Upper lobe of left lung (tissue), 6 donors: ENCODE measurements around the gene WIF1. TPM values are rescaled to one million over a fixed set of nuclear protein-coding genes. Genes with fewer than 3 reads are reported as not detected.

Source experiments
- ATAC-seq, 2 donors: fragments of 200-7000 bp; cut with Tn5 transposase; one replicate each; pipeline ENCODE4 v1.9.1; 2022; ENCODE audit warnings: mild to moderate bottlenecking in 2 of 2, moderate library complexity in 2 of 2; ENCODE audit not compliant: low FRiP score in 2 of 2
- DNase-seq, 2 donors: peaks; one replicate each; pipeline ENCODE4 v3.0.0-alpha.2; 2019 to 2020
- H3K27ac ChIP-seq, 4 donors: fragments of 200-600 bp; sonication (generic); one replicate each; pipeline ENCODE4 v1.5.1; 2016 to 2019
- H3K27me3 ChIP-seq, 4 donors: fragments of 200-600 bp; sonication (generic); one replicate each; pipeline ENCODE4 v1.5.1; 2017 to 2019
- H3K36me3 ChIP-seq, 4 donors: fragments of 200-600 bp; sonication (generic); one replicate each; pipeline ENCODE4 v1.5.1; 2016 to 2019
- H3K4me1 ChIP-seq, 4 donors: fragments of 200-600 bp; sonication (generic); one replicate each; pipeline ENCODE4 v1.5.1; 2018 to 2019
- H3K4me3 ChIP-seq, 4 donors: fragments of 200-600 bp; sonication (generic); one replicate each; pipeline ENCODE4 v1.5.1; 2017 to 2019; ENCODE audit warnings: mild to moderate bottlenecking in 2 of 4, moderate library complexity in 1 of 4
- H3K9me3 ChIP-seq, 4 donors: fragments of 200-600 bp; sonication (generic); one replicate each; pipeline ENCODE4 v1.5.1; 2018 to 2019
- CTCF ChIP-seq, 6 experiments: fragments of 450-650 bp in 4 of 6; fragments of 200-600 bp in 2 of 6; sonication (generic) in 2 of 6; IDR thresholded peaks; one replicate each; pipeline ENCODE4 v1.5.1; 2016 to 2019; ENCODE audit warnings: antibody characterized with exemption in 6 of 6
- EP300 ChIP-seq, 4 donors: sonication (generic); formaldehyde crosslinking; IDR thresholded peaks; one replicate each; pipeline ENCODE4 v1.5.1; 2017; ENCODE audit warnings: antibody characterized with exemption in 4 of 4, control low read depth in 2 of 4
- POLR2A ChIP-seq, 4 donors: fragments of 450-650 bp; IDR thresholded peaks; one replicate each; pipeline ENCODE4 v1.5.1; 2016 to 2017; ENCODE audit warnings: antibody characterized with exemption in 4 of 4, mild to moderate bottlenecking in 2 of 4
- POLR2AphosphoS5 ChIP-seq, 2 donors: sonication (generic); formaldehyde crosslinking; IDR thresholded peaks; one replicate each; pipeline ENCODE4 v1.5.1; 2017; ENCODE audit warnings: antibody characterized with exemption in 2 of 2
- WGBS, 2 donors: methylation state at CpG; one replicate each; pipeline ENCODE4 v1.1.5; 2017 to 2018; 5-methylcytosine and 5-hydroxymethylcytosine counted together
- total RNA-seq, 6 donors: library from RNA; depleted of rRNA in 4 of 6; stranded (reverse); fragments of >200 nt in 4 of 6; gene quantifications; one replicate each; pipeline versions ENCODE4 v1.1.0 to v1.2.1, GENCODE V29; 2016 to 2021
- donor health status: DM: no; HTN: no; CAD: no; lungs with moderate emphysema.
- donor health status: DM: no; HTN: yes; CAD: no; lungs with severe emphysema.

WIF1 gene
- total RNA-seq, 6 donors from 2014 or later: 32.6 to 250 (median 64.4) TPM

- WGBS, 2 donors: 69 to 74% methylated on average over 3 of the region's 3 CpGs
- Histone ChIP-seq H3K4me3 (no peak overlapping the region), H3K9me3 (no peaks in the 10 kb centered on the region), H3K36me3 (no peaks in the 10 kb centered on the region), H3K27ac (no peak overlapping the region), H3K4me1 (no peaks in the 10 kb centered on the region), H3K27me3 (no peaks in the 10 kb centered on the region)
- DNase-seq: no peak
- TF ChIP-seq POLR2A (IDR thresholded peaks at IDR 0.05) (no peak), EP300 (IDR thresholded peaks at IDR 0.05) (no peak), CTCF (IDR thresholded peaks at IDR 0.05) (no peak), POLR2AphosphoS5 (IDR thresholded peaks at IDR 0.05) (no peak)
- no peak for ATAC-seq
Measured at GRCh38 chr12:65155784-65156183, 34.7 kb upstream of the WIF1 start.

GRCh38 chr12:65152596-65152995 lies 31.5 kb upstream of the WIF1 start:
- TF ChIP-seq POLR2A (IDR thresholded peaks at IDR 0.05): no peak
- no peak for TF ChIP-seq CTCF (IDR thresholded peaks at IDR 0.05)
- no peak for TF ChIP-seq POLR2AphosphoS5 (IDR thresholded peaks at IDR 0.05)
- no peak for TF ChIP-seq EP300 (IDR thresholded peaks at IDR 0.05)

GRCh38 chr12:65152012-65152411 lies 30.9 kb upstream of the WIF1 start:
- TF ChIP-seq POLR2AphosphoS5 (IDR thresholded peaks at IDR 0.05): no peak
- TF ChIP-seq CTCF (IDR thresholded peaks at IDR 0.05): no peak
- no peak for TF ChIP-seq EP300 (IDR thresholded peaks at IDR 0.05)
- TF ChIP-seq POLR2A (IDR thresholded peaks at IDR 0.05): no peak

More at GRCh38 chr12:65152596-65152995, 31.5 kb upstream of the WIF1 start:
- ATAC-seq: no peak
- H3K27ac ChIP-seq: no peak overlapping the region
- H3K27me3 ChIP-seq: no peaks in the 10 kb centered on the region
- no peak for DNase-seq
- H3K9me3 ChIP-seq: no peaks in the 10 kb centered on the region
- no peaks in the 10 kb centered on the region for H3K36me3 ChIP-seq
- H3K4me3 ChIP-seq: no peak overlapping the region
- H3K4me1 ChIP-seq: no peaks in the 10 kb centered on the region
- 47 to 48% methylated on average over 1 of the region's 1 CpG for WGBS, 2 donors

GRCh38 chr12:65147312-65147905 lies 26.3 kb upstream of the WIF1 start:
- Histone ChIP-seq H3K27ac (no peak overlapping the region), H3K4me3 (no peak overlapping the region), H3K9me3 (no peaks in the 10 kb centered on the region), H3K4me1 (no peaks in the 10 kb centered on the region), H3K36me3 (no peaks in the 10 kb centered on the region), H3K27me3 (no peaks in the 10 kb centered on the region)
- TF ChIP-seq EP300 (IDR thresholded peaks at IDR 0.05): no peak
- no peak for TF ChIP-seq CTCF (IDR thresholded peaks at IDR 0.05)
- no peak for ATAC-seq
- DNase-seq: no peak
- WGBS, 2 donors: 84 to 85% methylated on average over 2 of the region's 2 CpGs

More at GRCh38 chr12:65152012-65152411, 30.9 kb upstream of the WIF1 start:
- no peak overlapping the region for H3K4me3 ChIP-seq
- ATAC-seq (no peak), DNase-seq (no peak)
- no peak overlapping the region for H3K27ac ChIP-seq
- H3K4me1 ChIP-seq: no peaks in the 10 kb centered on the region
- H3K36me3 ChIP-seq: no peaks in the 10 kb centered on the region
- H3K9me3 ChIP-seq: no peaks in the 10 kb centered on the region
- H3K27me3 ChIP-seq: no peaks in the 10 kb centered on the region

- Histone ChIP-seq H3K36me3 (no peaks in the 10 kb centered on the region), H3K4me1 (peaks cover 0 to 8% (median 0%) of the 10 kb centered on the region in 4 donors), H3K4me3 (no peak overlapping the region), H3K27ac (no peak overlapping the region), H3K27me3 (no peaks in the 10 kb centered on the region), H3K9me3 (peaks cover 0 to 4% (median 0%) of the 10 kb centered on the region in 4 donors)
- no peak for DNase-seq
- no peak for TF ChIP-seq CTCF (IDR thresholded peaks at IDR 0.05)
- TF ChIP-seq POLR2AphosphoS5 (IDR thresholded peaks at IDR 0.05): no peak
- WGBS, 2 donors: 86 to 93% methylated on average over 1 of the region's 1 CpG
- ATAC-seq: no peak
Measured at GRCh38 chr12:65140738-65141137, 19.6 kb upstream of the WIF1 start.
